IPS DF 6.9 (cell line): ENCODE data around the gene MRPL52.
"Not testable (repeated sequence)": the region's sequence is repeated elsewhere in the genome, so short reads cannot be mapped to it uniquely, and the experiment has no call there.

ENCODE experiments used
- DNase-seq: peaks from one replicate; pipeline ENCODE4 v3.0.0-alpha.2; 2013; ENCODE audit warnings: low read depth, low spot score
- H3K27ac ChIP-seq: one replicate; pipeline ENCODE4 v1.5.1; 2013; ENCODE audit warnings: low read length, control low read depth
- H3K27me3 ChIP-seq: 2 replicates; pipeline ENCODE4 v1.6.1; 2013; ENCODE audit warnings: mild to moderate bottlenecking, low read length; ENCODE audit not compliant: control insufficient read depth, insufficient read depth
- H3K36me3 ChIP-seq: 2 replicates; pipeline ENCODE4 v1.6.1; 2013; ENCODE audit warnings: low read length; ENCODE audit not compliant: control insufficient read depth, insufficient read depth
- H3K4me1 ChIP-seq: 2 replicates; pipeline ENCODE4 v1.6.1; 2013; ENCODE audit warnings: low read length; ENCODE audit not compliant: control insufficient read depth, insufficient read depth
- H3K4me3 ChIP-seq: 2 replicates; pipeline ENCODE4 v1.5.1; 2013; ENCODE audit warnings: mild to moderate bottlenecking, low read length
- H3K9me3 ChIP-seq: 2 replicates; pipeline ENCODE4 v1.6.1; 2013; ENCODE audit warnings: low read length, inconsistent platforms; ENCODE audit not compliant: control insufficient read depth, insufficient read depth
- WGBS: extraction: QIAGEN DNeasy Blood & Tissue Kit; methylation state at CpG from one replicate; pipeline ENCODE4 v1.1.7; 2013; ENCODE audit warnings: mixed read lengths, missing lambda C conversion rate; ENCODE audit not compliant: insufficient read length, insufficient coverage; 5-methylcytosine and 5-hydroxymethylcytosine counted together

MRPL52 gene

GRCh38 chr14:22822016-22822570 lies 7.6 kb upstream of the MRPL52 start:
- Histone ChIP-seq H3K4me3 (peak overlapping the region; percentile 64; the same call in 1 of the 2 replicates), H3K27ac (no peak overlapping the region), H3K36me3 (no peaks in the 10 kb centered on the region), H3K4me1 (peaks cover 5% of the 10 kb centered on the region; the same call in 1 of the 2 replicates), H3K9me3 (no peaks in the 10 kb centered on the region), H3K27me3 (no peaks in the 10 kb centered on the region)
- no CpG with 5 or more reads among the region's 32 CpGs for WGBS
- no peak for DNase-seq

- no peak overlapping the region for H3K27ac ChIP-seq
- H3K4me3 ChIP-seq: peak overlapping the region; percentile 64; the same call in 1 of the 2 replicates
- H3K36me3 ChIP-seq: no peaks in the 10 kb centered on the region
- peak; percentile 93 for DNase-seq
- H3K4me1 ChIP-seq: peaks cover 5% of the 10 kb centered on the region; the same call in 1 of the 2 replicates
- H3K27me3 ChIP-seq: no peaks in the 10 kb centered on the region
- WGBS: no CpG with 5 or more reads among the region's 34 CpGs
- H3K9me3 ChIP-seq: no peaks in the 10 kb centered on the region
Observed at GRCh38 chr14:22822571-22823098, 7.1 kb upstream of the MRPL52 start.

DNA sequence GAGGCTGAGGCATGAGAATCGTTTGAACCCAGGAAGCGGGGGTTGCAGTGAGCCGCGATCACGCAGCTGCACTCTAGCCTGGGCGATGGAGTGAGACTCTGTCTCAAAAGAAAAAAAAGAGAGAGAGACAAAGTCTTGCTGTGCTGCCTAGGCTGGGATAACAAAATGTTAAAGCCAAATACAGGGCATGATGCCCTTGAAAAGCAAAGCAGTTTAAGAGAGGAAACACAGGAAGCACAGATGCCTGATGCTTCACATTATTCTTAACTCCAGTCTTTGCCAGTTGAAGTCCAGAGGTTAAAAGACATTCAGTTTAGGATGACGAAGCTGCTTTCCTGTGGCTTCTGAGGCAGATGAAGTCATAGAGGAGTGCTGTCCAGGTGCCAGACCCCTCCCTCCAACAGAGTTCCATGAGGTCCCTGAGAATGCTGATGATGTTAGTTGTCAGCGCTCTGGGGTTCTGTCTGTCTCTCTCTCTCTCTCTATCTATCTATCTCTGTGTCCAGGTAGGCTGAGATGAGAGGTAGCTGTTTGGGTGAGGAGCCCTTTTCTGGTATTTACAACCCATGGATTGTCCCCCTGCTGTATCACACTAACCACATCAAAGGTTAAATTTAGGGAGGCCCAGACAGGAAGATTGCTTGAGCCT lies 4.9 kb upstream of the MRPL52 start:
- Histone ChIP-seq H3K4me1 (peaks cover 5% of the 10 kb centered on the region; the same call in 1 of the 2 replicates), H3K27ac (no peak overlapping the region), H3K9me3 (no peaks in the 10 kb centered on the region), H3K36me3 (no peaks in the 10 kb centered on the region), H3K27me3 (no peaks in the 10 kb centered on the region), H3K4me3 (no peak overlapping the region)
- WGBS: no CpG with 5 or more reads among the region's 8 CpGs
- no peak for DNase-seq

- H3K27ac ChIP-seq, H3K4me3 ChIP-seq: not testable (repeated sequence)
Observed at GRCh38 chr14:22829076-22829660, 519 bp upstream of the MRPL52 start.

GRCh38 chr14:22830443-22831010 lies 840 bp downstream of the MRPL52 start:
- no peaks in the 10 kb centered on the region for H3K9me3 ChIP-seq
- no peak overlapping the region for H3K27ac ChIP-seq
- no peak for DNase-seq
- no CpG with 5 or more reads among the region's 3 CpGs for WGBS
- 0 out of 2 replicates have a peak, but pooled peaks cover 4% of the 10 kb centered on the region for H3K36me3 ChIP-seq
- H3K27me3 ChIP-seq: no peaks in the 10 kb centered on the region
- H3K4me3 ChIP-seq: peak overlapping the region; percentile 99; the same call in 1 of the 2 replicates
- H3K4me1 ChIP-seq: no peaks in the 10 kb centered on the region

More at GRCh38 chr14:22829076-22829660, 519 bp upstream of the MRPL52 start:
- not testable (repeated sequence) for H3K4me1 ChIP-seq, H3K9me3 ChIP-seq, DNase-seq, H3K27me3 ChIP-seq, H3K36me3 ChIP-seq
- WGBS: no CpG with 5 or more reads among the region's 12 CpGs

DNA sequence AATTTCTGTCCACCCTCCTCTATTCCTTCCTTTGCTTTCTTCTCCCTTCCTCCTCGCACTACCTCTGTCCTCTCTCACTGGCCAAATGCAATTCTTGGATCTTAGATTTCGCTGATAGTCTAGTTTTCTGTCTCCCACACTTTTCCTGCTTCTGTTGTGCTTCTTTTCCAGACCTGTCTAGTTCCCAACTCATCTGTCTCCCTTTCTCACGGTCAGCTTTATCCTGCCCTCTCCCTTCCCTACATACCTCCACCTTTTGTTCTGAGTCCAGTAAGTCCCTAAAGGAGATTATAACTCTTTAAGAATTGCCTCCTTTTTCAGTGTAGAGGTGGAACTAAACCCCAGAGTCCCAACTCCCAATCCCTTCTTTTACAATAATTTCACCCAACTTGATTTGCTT lies 5.8 kb downstream of the MRPL52 start:
- Histone ChIP-seq H3K4me3 (no peak overlapping the region), H3K27ac (no peak overlapping the region), H3K4me1 (peaks cover 12% of the 10 kb centered on the region), H3K27me3 (no peaks in the 10 kb centered on the region), H3K9me3 (no peaks in the 10 kb centered on the region), H3K36me3 (0 out of 2 replicates have a peak, but pooled peaks cover 4% of the 10 kb centered on the region)
- no CpG with 5 or more reads among the region's 3 CpGs for WGBS
- DNase-seq: no peak

DNA sequence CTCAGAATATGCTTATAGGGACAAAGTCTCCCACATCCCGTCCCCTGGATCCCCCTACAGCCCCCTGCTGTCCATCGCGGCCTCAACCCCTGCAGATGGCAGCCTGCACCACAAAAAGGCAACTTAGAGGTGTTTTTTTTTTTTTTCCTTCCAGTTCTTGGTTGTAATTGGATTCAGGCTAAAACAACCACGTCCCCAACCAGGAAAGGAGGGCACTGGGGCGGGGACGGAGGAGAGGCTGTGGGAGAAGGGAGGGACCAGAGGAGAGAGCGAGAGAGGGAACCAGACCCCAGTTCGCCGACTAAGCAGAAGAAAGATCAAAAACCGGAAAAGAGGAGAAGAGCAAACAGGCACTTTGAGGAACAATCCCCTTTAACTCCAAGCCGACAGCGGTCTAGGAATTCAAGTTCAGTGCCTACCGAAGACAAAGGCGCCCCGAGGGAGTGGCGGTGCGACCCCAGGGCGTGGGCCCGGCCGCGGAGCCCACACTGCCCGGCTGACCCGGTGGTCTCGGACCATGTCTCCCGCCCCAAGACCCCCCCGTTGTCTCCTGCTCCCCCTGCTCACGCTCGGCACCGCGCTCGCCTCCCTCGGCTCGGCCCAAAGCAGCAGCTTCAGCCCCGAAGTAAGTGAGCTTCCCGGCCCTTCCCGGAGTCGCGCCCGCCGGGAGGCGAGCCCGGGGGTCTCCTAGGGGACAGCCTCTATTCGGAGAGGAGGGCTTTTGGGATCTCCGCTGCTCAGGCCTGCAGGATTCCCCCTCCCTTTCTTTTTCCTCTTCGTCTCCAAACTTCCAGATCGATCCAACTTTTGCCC lies 6.8 kb downstream of the MRPL52 start, which contains the start of gene MMP14:
Gene MMP14, plus strand, starts transcription at position 285 of the 813 bp plus-strand sequence. Its CDS starts 233 bp downstream, at position 518.
- DNase-seq: no peak
- no CpG with 5 or more reads among the region's 46 CpGs for WGBS
- Histone ChIP-seq H3K9me3 (no peaks in the 10 kb centered on the region), H3K27ac (no peak within 1 kb of the TSS), H3K4me3 (peak within 1 kb of the TSS; percentile 79), H3K4me1 (peaks cover 12% of the 10 kb centered on the region), H3K27me3 (no peaks in the 10 kb centered on the region), H3K36me3 (peaks cover 5% of the 10 kb centered on the region; the same call in 1 of the 2 replicates)

GRCh38 chr14:22837114-22837749 lies 7.5 kb downstream of the MRPL52 start:
- no peak overlapping the region for H3K27ac ChIP-seq
- no peak for DNase-seq
- no peaks in the 10 kb centered on the region for H3K9me3 ChIP-seq

GRCh38 chr14:22837750-22838538 lies 8.3 kb downstream of the MRPL52 start:
- peaks cover 12% of the 10 kb centered on the region for H3K4me1 ChIP-seq
- H3K36me3 ChIP-seq: peaks cover 11% of the 10 kb centered on the region
- H3K9me3 ChIP-seq: no peaks in the 10 kb centered on the region
- H3K27me3 ChIP-seq: no peaks in the 10 kb centered on the region
- H3K27ac ChIP-seq: no peak overlapping the region
- peak overlapping the region; percentile 79; the same call in 1 of the 2 replicates for H3K4me3 ChIP-seq
- no CpG with 5 or more reads among the region's 25 CpGs for WGBS
- DNase-seq: no peak

More at GRCh38 chr14:22837114-22837749, 7.5 kb downstream of the MRPL52 start:
- Histone ChIP-seq H3K36me3 (peaks cover 7% of the 10 kb centered on the region), H3K27me3 (no peaks in the 10 kb centered on the region), H3K4me1 (peaks cover 12% of the 10 kb centered on the region), H3K4me3 (peak overlapping the region; percentile 79)
- no CpG with 5 or more reads among the region's 57 CpGs for WGBS
